Mucosa of rectum (tissue), 2 donors: ENCODE data around the gene ELOA2.

Experiments used
- H3K27ac ChIP-seq, 2 donors: one replicate each; pipeline ENCODE4 v1.7.0; 2013; ENCODE audit warnings: inconsistent platforms in 2 of 2, low read depth in 2 of 2, low read length in 2 of 2
- H3K27me3 ChIP-seq, 2 donors: one replicate each; pipeline ENCODE4 v1.7.0; 2013; ENCODE audit warnings: low read length in 2 of 2; ENCODE audit not compliant: control insufficient read depth in 2 of 2, insufficient read depth in 2 of 2
- H3K36me3 ChIP-seq, 2 donors: one replicate each; pipeline ENCODE4 v1.7.0; 2013; ENCODE audit warnings: low read length in 2 of 2; ENCODE audit not compliant: control insufficient read depth in 2 of 2, insufficient read depth in 2 of 2
- H3K4me1 ChIP-seq, 2 donors: one replicate each; pipeline ENCODE4 v1.7.0; 2013; ENCODE audit warnings: low read length in 2 of 2, mild to moderate bottlenecking in 1 of 2; ENCODE audit not compliant: control insufficient read depth in 2 of 2, insufficient read depth in 2 of 2
- H3K4me3 ChIP-seq, 2 donors: one replicate each; pipeline ENCODE4 v1.7.0; 2013; ENCODE audit warnings: low read length in 2 of 2
- H3K9ac ChIP-seq, 2 donors: one replicate each; pipeline ENCODE4 v1.7.0; 2013; ENCODE audit warnings: low read length in 2 of 2, low read depth in 1 of 2, mild to moderate bottlenecking in 1 of 2
- H3K9me3 ChIP-seq, 2 donors: one replicate each; pipeline ENCODE4 v1.7.0; 2013; ENCODE audit warnings: low read length in 2 of 2; ENCODE audit not compliant: control insufficient read depth in 2 of 2
- donor health status: healthy.
- donor health status: Normal muscosa, but diverticular disease.

ELOA2 gene, protein sequence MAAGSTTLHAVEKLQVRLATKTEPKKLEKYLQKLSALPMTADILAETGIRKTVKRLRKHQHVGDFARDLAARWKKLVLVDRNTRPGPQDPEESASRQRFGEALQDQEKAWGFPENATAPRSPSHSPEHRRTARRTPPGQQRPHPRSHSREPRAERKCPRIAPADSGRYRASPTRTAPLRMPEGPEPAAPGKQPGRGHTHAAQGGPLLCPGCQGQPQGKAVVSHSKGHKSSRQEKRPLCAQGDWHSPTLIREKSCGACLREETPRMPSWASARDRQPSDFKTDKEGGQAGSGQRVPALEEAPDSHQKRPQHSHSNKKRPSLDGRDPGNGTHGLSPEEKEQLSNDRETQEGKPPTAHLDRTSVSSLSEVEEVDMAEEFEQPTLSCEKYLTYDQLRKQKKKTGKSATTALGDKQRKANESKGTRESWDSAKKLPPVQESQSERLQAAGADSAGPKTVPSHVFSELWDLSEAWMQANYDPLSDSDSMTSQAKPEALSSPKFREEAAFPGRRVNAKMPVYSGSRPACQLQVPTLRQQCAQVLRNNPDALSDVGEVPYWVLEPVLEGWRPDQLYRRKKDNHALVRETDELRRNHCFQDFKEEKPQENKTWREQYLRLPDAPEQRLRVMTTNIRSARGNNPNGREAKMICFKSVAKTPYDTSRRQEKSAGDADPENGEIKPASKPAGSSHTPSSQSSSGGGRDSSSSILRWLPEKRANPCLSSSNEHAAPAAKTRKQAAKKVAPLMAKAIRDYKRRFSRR

DNA sequence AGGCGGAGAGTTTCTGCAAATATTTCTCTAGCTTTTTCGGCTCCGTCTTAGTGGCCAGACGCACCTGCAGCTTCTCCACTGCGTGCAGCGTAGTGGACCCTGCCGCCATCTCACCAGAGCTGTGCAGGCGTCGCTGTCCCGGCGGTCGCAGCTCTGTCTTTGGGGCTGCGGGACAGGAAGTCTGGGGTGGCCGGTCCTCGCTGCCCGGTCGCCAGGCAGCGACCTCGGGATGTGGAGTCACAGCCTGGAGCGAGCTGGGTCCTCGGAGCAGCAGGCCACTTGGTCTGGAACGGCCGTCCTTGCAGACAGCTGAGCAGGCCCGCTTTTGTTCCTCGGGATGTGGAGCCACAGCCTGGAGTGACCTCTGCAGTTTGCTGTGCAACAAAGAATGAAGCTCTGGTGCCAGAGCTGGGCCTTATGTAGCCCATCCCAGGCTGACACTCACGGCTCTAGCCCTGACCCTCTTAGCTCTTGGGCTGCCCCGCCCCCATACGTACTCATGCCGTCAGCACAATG lies at the start of gene ELOA2:
Gene ELOA2 (minus strand): TSS at position 466 of the 516 bp plus-strand sequence. CDS start 357 bp downstream, at position 109.
- Histone ChIP-seq H3K36me3 (no peaks in the 10 kb centered on the region), H3K9ac (no peak within 1 kb of the TSS), H3K4me3 (no peak within 1 kb of the TSS), H3K27me3 (no peaks in the 10 kb centered on the region), H3K27ac (no peak within 1 kb of the TSS), H3K9me3 (no peaks in the 10 kb centered on the region), H3K4me1 (no peaks in the 10 kb centered on the region)

- Histone ChIP-seq H3K27ac (no peak overlapping the region), H3K36me3 (no peaks in the 10 kb centered on the region), H3K9me3 (no peaks in the 10 kb centered on the region), H3K4me3 (no peak overlapping the region), H3K27me3 (no peaks in the 10 kb centered on the region), H3K4me1 (no peaks in the 10 kb centered on the region), H3K9ac (no peak overlapping the region)
These were observed 46.2 kb upstream of the ELOA2 start for GRCh38 chr18:47081578-47081977.

GRCh38 chr18:47080872-47081271 lies 45.5 kb upstream of the ELOA2 start:
- H3K27me3 ChIP-seq: no peaks in the 10 kb centered on the region
- H3K4me1 ChIP-seq: no peaks in the 10 kb centered on the region
- no peaks in the 10 kb centered on the region for H3K36me3 ChIP-seq
- no peak overlapping the region for H3K4me3 ChIP-seq
- no peak overlapping the region for H3K9ac ChIP-seq
- H3K27ac ChIP-seq: no peak overlapping the region
- H3K9me3 ChIP-seq: no peaks in the 10 kb centered on the region

GRCh38 chr18:47077111-47077510 lies 41.7 kb upstream of the ELOA2 start:
- no peaks in the 10 kb centered on the region for H3K4me1 ChIP-seq
- H3K27ac ChIP-seq: no peak overlapping the region
- H3K4me3 ChIP-seq: no peak overlapping the region
- no peak overlapping the region for H3K9ac ChIP-seq
- no peaks in the 10 kb centered on the region for H3K27me3 ChIP-seq
- no peaks in the 10 kb centered on the region for H3K9me3 ChIP-seq
- no peaks in the 10 kb centered on the region for H3K36me3 ChIP-seq

DNA sequence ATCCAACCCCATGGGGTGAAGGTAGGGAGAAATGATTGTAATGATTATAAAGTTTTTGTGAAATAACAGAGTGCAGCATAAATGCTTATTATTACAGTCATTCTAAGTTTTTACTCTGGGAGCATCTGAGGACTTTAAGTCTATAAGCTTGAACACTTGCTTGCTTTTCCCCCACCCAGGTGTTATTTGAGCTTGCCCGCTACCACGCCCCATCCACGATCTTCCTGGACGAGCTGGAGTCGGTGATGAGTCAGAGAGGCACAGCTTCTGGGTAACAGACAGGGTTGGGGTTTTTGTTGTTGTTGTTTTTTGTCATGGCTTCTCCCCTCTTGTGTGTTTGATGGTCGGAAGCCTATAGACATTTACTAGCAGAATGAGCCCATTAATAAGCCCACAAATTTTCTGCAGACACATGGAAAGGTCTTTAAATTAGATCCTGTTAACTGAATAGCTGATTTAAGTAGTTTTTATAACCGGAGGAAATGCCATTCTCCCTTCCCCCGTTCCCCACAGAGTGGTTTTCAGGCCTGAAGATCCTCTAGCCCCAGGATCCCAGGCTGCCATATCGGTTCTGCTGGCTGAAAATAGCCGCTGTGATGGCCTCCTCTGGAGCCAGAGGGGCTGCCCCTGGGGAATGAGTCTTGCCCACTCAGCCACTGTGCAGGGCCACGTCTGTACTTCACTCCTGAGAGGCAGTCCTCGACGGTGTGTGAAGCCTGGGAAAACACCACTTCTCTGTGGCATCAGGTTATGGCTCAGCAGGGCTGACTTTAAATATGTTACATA lies 39.9 kb upstream of the ELOA2 start:
- no peaks in the 10 kb centered on the region for H3K27me3 ChIP-seq
- H3K9me3 ChIP-seq: no peaks in the 10 kb centered on the region
- H3K4me1 ChIP-seq: no peaks in the 10 kb centered on the region
- no peaks in the 10 kb centered on the region for H3K36me3 ChIP-seq
- no peak overlapping the region for H3K27ac ChIP-seq
- no peak overlapping the region for H3K4me3 ChIP-seq
- no peak overlapping the region for H3K9ac ChIP-seq

DNA sequence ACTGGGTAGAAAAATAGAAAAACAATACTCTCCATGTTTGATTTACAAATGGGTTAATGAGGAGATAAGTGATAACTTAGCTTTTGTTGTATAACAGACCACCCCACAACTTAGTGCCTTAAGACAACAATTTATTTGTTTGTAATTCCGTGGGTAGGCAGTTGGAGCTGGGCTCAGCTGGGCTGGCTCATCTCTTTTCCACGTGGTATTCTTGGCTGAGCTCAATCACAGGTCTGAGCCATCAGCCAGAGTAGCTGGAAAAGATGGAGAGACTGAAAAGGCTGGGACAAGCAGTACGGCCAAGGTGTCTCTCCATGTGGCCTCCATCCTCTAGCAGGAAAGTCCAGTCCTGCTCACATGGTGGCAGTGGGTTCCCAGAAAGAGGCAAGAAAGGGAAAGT lies 32.2 kb upstream of the ELOA2 start:
- Histone ChIP-seq H3K9me3 (no peaks in the 10 kb centered on the region), H3K27ac (no peak overlapping the region), H3K27me3 (no peaks in the 10 kb centered on the region), H3K9ac (no peak overlapping the region), H3K4me1 (no peaks in the 10 kb centered on the region), H3K4me3 (no peak overlapping the region), H3K36me3 (no peaks in the 10 kb centered on the region)

GRCh38 chr18:47063096-47063495 lies 27.7 kb upstream of the ELOA2 start:
- Histone ChIP-seq H3K9ac (no peak overlapping the region), H3K27ac (no peak overlapping the region), H3K27me3 (no peaks in the 10 kb centered on the region), H3K9me3 (no peaks in the 10 kb centered on the region), H3K4me3 (no peak overlapping the region), H3K36me3 (no peaks in the 10 kb centered on the region), H3K4me1 (no peaks in the 10 kb centered on the region)

GRCh38 chr18:47062471-47062870 lies 27.1 kb upstream of the ELOA2 start:
- Histone ChIP-seq H3K27me3 (no peaks in the 10 kb centered on the region), H3K9ac (no peak overlapping the region), H3K36me3 (no peaks in the 10 kb centered on the region), H3K27ac (no peak overlapping the region), H3K4me3 (no peak overlapping the region), H3K9me3 (no peaks in the 10 kb centered on the region), H3K4me1 (no peaks in the 10 kb centered on the region)

DNA sequence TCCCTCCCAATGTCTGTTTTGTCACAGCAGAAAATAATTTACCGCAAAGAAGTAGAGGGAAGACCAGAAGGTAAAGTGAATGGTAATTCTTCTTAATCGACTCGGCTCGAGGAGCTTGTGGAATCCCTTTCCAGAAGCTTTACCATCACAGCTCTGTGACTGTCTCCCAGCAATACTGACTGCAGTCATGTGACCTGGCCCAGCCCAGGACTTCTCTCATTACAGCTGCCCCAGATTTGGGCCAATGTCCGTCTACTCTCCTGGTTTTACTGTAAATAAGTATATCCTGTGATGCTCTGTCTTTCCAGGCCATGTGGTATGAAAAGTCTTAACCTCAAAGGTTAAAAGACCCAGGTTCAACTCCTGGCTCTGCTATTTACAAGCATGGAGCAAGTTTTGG lies 18.9 kb upstream of the ELOA2 start:
- Histone ChIP-seq H3K27me3 (no peaks in the 10 kb centered on the region), H3K4me1 (no peaks in the 10 kb centered on the region), H3K27ac (no peak overlapping the region)

GRCh38 chr18:47050468-47050867 lies 15.0 kb upstream of the ELOA2 start:
- H3K9ac ChIP-seq: no peak overlapping the region

More for the DNA sequence above, 18.9 kb upstream of the ELOA2 start:
- Histone ChIP-seq H3K9me3 (no peaks in the 10 kb centered on the region), H3K9ac (no peak overlapping the region), H3K4me3 (no peak overlapping the region), H3K36me3 (no peaks in the 10 kb centered on the region)

More at GRCh38 chr18:47050468-47050867, 15.0 kb upstream of the ELOA2 start:
- no peaks in the 10 kb centered on the region for H3K4me1 ChIP-seq
- no peaks in the 10 kb centered on the region for H3K9me3 ChIP-seq
- H3K27ac ChIP-seq: no peak overlapping the region
- H3K36me3 ChIP-seq: no peaks in the 10 kb centered on the region
- H3K4me3 ChIP-seq: no peak overlapping the region
- H3K27me3 ChIP-seq: no peaks in the 10 kb centered on the region
